Glutamatergic neuron (in vitro differentiated cells): ENCODE measurements around the gene PROC. TPM values are rescaled to one million over a fixed set of nuclear protein-coding genes. Genes with fewer than 3 reads are reported as not detected.

Source experiments
- DNase-seq: peaks from one replicate; pipeline ENCODE4 v3.0.0; 2022
- H3K27ac Mint-ChIP-seq: one replicate; pipeline ENCODE4 v1.8.0; 2020; ENCODE audit warnings: mild to moderate bottlenecking, mixed read lengths, inconsistent platforms; ENCODE audit not compliant: unreplicated experiment
- H3K27me3 Mint-ChIP-seq: one replicate; pipeline ENCODE4 v1.8.0; 2020; ENCODE audit warnings: mild to moderate bottlenecking, moderate library complexity, mixed read lengths, inconsistent platforms; ENCODE audit not compliant: unreplicated experiment
- H3K36me3 Mint-ChIP-seq: one replicate; pipeline ENCODE4 v1.8.0; 2020; ENCODE audit warnings: mild to moderate bottlenecking, mixed read lengths, inconsistent platforms; ENCODE audit not compliant: unreplicated experiment
- H3K4me1 Mint-ChIP-seq: one replicate; pipeline ENCODE4 v1.8.0; 2020; ENCODE audit warnings: mild to moderate bottlenecking, low read depth, mixed read lengths, inconsistent platforms; ENCODE audit not compliant: unreplicated experiment
- H3K4me3 Mint-ChIP-seq: one replicate; pipeline ENCODE4 v1.8.0; 2020; ENCODE audit warnings: mild to moderate bottlenecking, mixed read lengths, inconsistent platforms; ENCODE audit not compliant: unreplicated experiment
- H3K9me3 Mint-ChIP-seq: one replicate; pipeline ENCODE4 v1.8.0; 2020; ENCODE audit warnings: mild to moderate bottlenecking, moderate library complexity, mixed read lengths, inconsistent platforms; ENCODE audit not compliant: unreplicated experiment
- CTCF ChIP-seq: fragments of 200-600 bp; sonication (generic); IDR thresholded peaks from one replicate; pipeline ENCODE4 v1.5.0; 2021; ENCODE audit not compliant: partially characterized antibody, unreplicated experiment
- total RNA-seq: library from RNA; stranded (reverse); fragmentation: NEBNext Ultra II Directional; extraction: Animal tissue kit (Norgen Biotek cat#: 25700); gene quantifications from one replicate; pipeline ENCODE4 v1.2.1, GENCODE V29; 2021; ENCODE audit not compliant: unreplicated experiment

PROC gene
- total RNA-seq, 1 donor from 2014 or later = not detected

GRCh38 chr2:127377262-127377661 is 41.0 kb upstream of the PROC start:
- peaks cover 20% of the 10 kb centered on the region for H3K9me3 Mint-ChIP-seq
- no peak for DNase-seq
- H3K36me3 Mint-ChIP-seq = peaks cover 24% of the 10 kb centered on the region
- TF ChIP-seq CTCF = no peak
- H3K27me3 Mint-ChIP-seq = peaks cover 6% of the 10 kb centered on the region
- no peak overlapping the region for H3K27ac Mint-ChIP-seq
- peaks cover 3% of the 10 kb centered on the region for H3K4me1 Mint-ChIP-seq
- H3K4me3 Mint-ChIP-seq = no peak overlapping the region

- Mint-ChIP-seq H3K4me3 (no peak overlapping the region), H3K27ac (no peak overlapping the region), H3K9me3 (peaks cover 10% of the 10 kb centered on the region), H3K27me3 (peaks cover 2% of the 10 kb centered on the region), H3K4me1 (peaks cover 3% of the 10 kb centered on the region), H3K36me3 (peaks cover 17% of the 10 kb centered on the region)
- no peak for TF ChIP-seq CTCF
- DNase-seq = no peak
These were observed 39.5 kb upstream of the PROC start for GRCh38 chr2:127378720-127379119.

- peaks cover 2% of the 10 kb centered on the region for H3K27me3 Mint-ChIP-seq
- no peaks in the 10 kb centered on the region for H3K9me3 Mint-ChIP-seq
- no peak overlapping the region for H3K27ac Mint-ChIP-seq
- DNase-seq = no peak
- H3K4me3 Mint-ChIP-seq = no peak overlapping the region
- TF ChIP-seq CTCF = no peak
- H3K4me1 Mint-ChIP-seq = peaks cover 3% of the 10 kb centered on the region
- H3K36me3 Mint-ChIP-seq = peaks cover 6% of the 10 kb centered on the region
These were observed 38.4 kb upstream of the PROC start for GRCh38 chr2:127379712-127380355.

- peaks cover under 1% of the 10 kb centered on the region for H3K27me3 Mint-ChIP-seq
- no peak overlapping the region for H3K4me3 Mint-ChIP-seq
- peaks cover 2% of the 10 kb centered on the region for H3K9me3 Mint-ChIP-seq
- no peak overlapping the region for H3K27ac Mint-ChIP-seq
- TF ChIP-seq CTCF = no peak
- no peaks in the 10 kb centered on the region for H3K36me3 Mint-ChIP-seq
- DNase-seq = no peak
- peaks cover 10% of the 10 kb centered on the region for H3K4me1 Mint-ChIP-seq
These were observed 36.5 kb upstream of the PROC start for GRCh38 chr2:127381762-127382161.

GRCh38 chr2:127382831-127383230 is 35.4 kb upstream of the PROC start:
- DNase-seq = no peak
- Mint-ChIP-seq H3K4me3 (no peak overlapping the region), H3K9me3 (peaks cover 5% of the 10 kb centered on the region), H3K27ac (no peak overlapping the region), H3K36me3 (no peaks in the 10 kb centered on the region), H3K4me1 (peaks cover 10% of the 10 kb centered on the region), H3K27me3 (peaks cover 3% of the 10 kb centered on the region)
- no peak for TF ChIP-seq CTCF
